Stimulated activated CD8-positive, alpha-beta memory T cell treated with anti-CD3 and anti-CD28 coated beads, Interleukin-7, amount 100 ng/mL, for 24 hours (primary cell): ENCODE data around the gene GADD45B.
"Not testable (repeated sequence)": the region's sequence is repeated elsewhere in the genome, so short reads cannot be mapped to it uniquely, and the experiment has no call there.

ENCODE experiments used
- DNase-seq: peaks from one replicate; pipeline ENCODE4 v3.0.0-alpha.2; 2020; ENCODE audit warnings: low read depth

Gene GADD45B

GRCh38 chr19:2514981-2515518 is 39.1 kb downstream of the GADD45B start:
- DNase-seq: no peak

DNA sequence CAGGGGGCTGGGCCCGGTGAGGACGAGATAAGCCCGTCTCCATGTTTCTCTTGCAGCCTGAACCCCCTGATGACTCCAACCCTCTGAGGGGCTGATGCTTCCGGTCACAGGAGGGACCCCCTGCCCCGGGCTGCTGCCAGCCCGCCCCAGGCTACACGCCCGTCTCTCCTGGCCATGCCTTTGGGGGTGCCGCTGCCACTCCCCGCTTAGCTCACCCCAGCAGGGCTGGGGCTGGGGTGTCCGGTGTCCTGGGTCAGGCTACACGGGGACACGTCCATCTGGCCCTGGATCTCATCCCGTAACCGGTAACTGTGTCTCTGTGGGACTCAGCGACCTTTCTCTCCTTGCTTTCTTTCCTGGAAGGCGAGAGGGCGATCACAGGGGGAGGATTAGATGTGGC is 40.8 kb downstream of the GADD45B start:
- no peak for DNase-seq

GRCh38 chr19:2517881-2518601 is 42.1 kb downstream of the GADD45B start:
- no peak for DNase-seq

- DNase-seq: not testable (repeated sequence)
These were observed 42.9 kb downstream of the GADD45B start for GRCh38 chr19:2518856-2519255.

GRCh38 chr19:2519482-2519881 is 43.6 kb downstream of the GADD45B start:
- no peak for DNase-seq

DNA sequence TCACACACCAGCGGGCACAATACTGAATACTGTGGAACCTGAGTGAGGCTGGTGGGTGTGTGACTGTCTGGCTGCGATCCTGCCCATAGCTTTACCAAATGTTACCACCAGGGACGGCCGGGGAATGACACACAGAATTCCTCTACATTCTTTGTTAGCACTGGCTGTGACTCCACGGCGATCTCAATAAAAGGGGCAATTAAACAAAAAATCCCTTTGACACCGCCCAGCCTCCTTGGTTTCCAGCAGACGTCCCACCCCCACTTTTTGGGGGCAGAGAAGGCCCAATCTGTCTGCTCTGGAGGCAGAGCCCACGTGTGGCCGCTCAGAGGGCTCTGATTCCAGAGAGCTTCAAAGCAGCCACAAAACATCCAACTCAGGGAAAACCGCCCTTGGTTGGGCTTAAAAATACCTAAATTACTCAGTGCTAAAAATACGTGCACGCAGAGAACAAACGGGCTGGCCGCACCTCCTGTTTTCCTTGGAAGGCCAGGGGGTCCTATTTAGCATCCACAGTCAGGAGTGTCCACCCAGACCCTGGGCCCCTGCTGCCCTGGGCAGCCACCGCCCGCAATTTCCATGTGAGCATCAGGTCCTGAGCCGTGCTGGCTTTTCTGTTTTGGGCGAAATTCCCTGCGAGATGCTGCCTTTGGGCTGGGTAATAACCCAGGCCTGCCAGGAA is 47.8 kb downstream of the GADD45B start:
- no peak for DNase-seq

GRCh38 chr19:2524361-2524839 is 48.5 kb downstream of the GADD45B start:
- DNase-seq: no peak

GRCh38 chr19:2524840-2525723 is 49.2 kb downstream of the GADD45B start:
- no peak for DNase-seq

DNA sequence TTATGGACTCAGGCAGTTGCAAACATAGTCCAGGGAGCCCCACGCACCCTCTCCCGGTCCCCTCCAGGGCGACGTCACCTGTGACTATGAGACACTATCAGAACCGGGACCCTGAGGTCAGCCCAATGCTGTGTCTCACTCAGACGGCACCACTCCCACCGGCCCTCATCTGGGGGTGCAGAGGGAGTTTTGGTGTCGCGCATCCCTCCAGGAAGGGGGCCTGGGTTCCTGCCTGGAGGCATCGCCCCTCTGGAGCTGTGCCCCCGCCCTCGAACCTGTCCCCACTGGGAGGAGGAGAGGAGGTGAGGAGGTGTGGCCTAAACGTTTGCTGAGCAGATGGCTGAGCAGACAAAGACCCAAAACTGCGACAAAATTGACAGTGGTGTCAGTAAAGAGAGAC is 51.2 kb downstream of the GADD45B start:
- no peak for DNase-seq

GRCh38 chr19:2527686-2528085 is 51.8 kb downstream of the GADD45B start:
- no peak for DNase-seq
